HL-60 (cell line): ENCODE results near the gene PTPRT.

Source experiments
- POLR2AphosphoS5 ChIP-seq: IDR thresholded peaks from 2 replicates; pipeline ENCODE4 v1.6.1; 2012; ENCODE audit warnings: low read depth
- REST ChIP-seq: IDR thresholded peaks from 2 replicates; pipeline ENCODE4 v1.6.1; 2012; ENCODE audit warnings: low read depth; ENCODE audit not compliant: insufficient replicate concordance
- TF ChIP-seq, protein P1 (sequence below): IDR thresholded peaks from one replicate; pipeline ENCODE4 v1.5.1; 2011; ENCODE audit warnings: low read length, control low read depth, inconsistent platforms; ENCODE audit not compliant: insufficient read depth

DNA sequence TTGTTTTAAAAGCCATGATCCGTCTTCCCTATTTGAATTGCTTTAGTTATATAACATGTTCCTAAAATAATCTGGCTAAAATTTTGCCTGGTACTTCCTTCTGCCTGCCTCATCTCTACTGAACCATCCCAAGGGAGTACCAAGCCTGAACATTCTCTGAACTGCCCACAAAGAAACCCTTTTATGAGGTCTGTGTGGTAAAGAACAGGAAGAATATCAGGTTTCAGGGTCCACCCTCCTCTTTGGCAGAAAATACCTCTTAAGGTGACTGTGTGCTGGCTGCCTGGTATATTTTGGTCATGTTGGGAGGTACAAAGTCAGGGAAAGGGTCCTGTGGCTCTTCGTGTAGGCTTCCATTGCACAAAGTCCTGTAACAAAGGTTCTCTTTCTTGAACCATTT, 997.4 kb downstream of the PTPRT start:
- TF ChIP-seq, protein P1, sequence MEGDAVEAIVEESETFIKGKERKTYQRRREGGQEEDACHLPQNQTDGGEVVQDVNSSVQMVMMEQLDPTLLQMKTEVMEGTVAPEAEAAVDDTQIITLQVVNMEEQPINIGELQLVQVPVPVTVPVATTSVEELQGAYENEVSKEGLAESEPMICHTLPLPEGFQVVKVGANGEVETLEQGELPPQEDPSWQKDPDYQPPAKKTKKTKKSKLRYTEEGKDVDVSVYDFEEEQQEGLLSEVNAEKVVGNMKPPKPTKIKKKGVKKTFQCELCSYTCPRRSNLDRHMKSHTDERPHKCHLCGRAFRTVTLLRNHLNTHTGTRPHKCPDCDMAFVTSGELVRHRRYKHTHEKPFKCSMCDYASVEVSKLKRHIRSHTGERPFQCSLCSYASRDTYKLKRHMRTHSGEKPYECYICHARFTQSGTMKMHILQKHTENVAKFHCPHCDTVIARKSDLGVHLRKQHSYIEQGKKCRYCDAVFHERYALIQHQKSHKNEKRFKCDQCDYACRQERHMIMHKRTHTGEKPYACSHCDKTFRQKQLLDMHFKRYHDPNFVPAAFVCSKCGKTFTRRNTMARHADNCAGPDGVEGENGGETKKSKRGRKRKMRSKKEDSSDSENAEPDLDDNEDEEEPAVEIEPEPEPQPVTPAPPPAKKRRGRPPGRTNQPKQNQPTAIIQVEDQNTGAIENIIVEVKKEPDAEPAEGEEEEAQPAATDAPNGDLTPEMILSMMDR = no peak
- TF ChIP-seq POLR2AphosphoS5 = no peak
- no peak for TF ChIP-seq REST
